Mammary epithelial cell (primary cell): ENCODE measurements around the gene ALOX5.

Source experiments
- EZH2 ChIP-seq: IDR thresholded peaks from 2 replicates; pipeline ENCODE4 v1.6.1; 2012; ENCODE audit warnings: low read length, inconsistent platforms, borderline replicate concordance
- TF ChIP-seq, protein P1 (sequence below), 2 donors: IDR thresholded peaks in 1 of 2; conservative IDR thresholded peaks in 1 of 2; 2 replicates each; pipeline ENCODE4 v1.5.1; 2011 to 2012; ENCODE audit warnings: inconsistent platforms in 2 of 2, low read length in 2 of 2, mild to moderate bottlenecking in 2 of 2, control low read depth in 1 of 2, low read depth in 1 of 2; ENCODE audit not compliant: insufficient read depth in 1 of 2; ENCODE audit errors: extremely low read depth in 1 of 2

- TF ChIP-seq, protein P1, sequence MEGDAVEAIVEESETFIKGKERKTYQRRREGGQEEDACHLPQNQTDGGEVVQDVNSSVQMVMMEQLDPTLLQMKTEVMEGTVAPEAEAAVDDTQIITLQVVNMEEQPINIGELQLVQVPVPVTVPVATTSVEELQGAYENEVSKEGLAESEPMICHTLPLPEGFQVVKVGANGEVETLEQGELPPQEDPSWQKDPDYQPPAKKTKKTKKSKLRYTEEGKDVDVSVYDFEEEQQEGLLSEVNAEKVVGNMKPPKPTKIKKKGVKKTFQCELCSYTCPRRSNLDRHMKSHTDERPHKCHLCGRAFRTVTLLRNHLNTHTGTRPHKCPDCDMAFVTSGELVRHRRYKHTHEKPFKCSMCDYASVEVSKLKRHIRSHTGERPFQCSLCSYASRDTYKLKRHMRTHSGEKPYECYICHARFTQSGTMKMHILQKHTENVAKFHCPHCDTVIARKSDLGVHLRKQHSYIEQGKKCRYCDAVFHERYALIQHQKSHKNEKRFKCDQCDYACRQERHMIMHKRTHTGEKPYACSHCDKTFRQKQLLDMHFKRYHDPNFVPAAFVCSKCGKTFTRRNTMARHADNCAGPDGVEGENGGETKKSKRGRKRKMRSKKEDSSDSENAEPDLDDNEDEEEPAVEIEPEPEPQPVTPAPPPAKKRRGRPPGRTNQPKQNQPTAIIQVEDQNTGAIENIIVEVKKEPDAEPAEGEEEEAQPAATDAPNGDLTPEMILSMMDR (conservative IDR thresholded peaks at IDR 0.05 in 1 of 2, IDR thresholded peaks at IDR 0.05 in 1 of 2; ENCODE audit: extremely low read depth in 1 of 2, insufficient read depth in 1 of 2, low read depth in 1 of 2, low read length in 2 of 2) = no peak
- no peak for TF ChIP-seq EZH2
Observed at GRCh38 chr10:45376371-45376801, 2.4 kb downstream of the ALOX5 start.
